Nephron (organoid): ENCODE data around the gene TMEM40.
"Not testable (repeated sequence)": the region's sequence is repeated elsewhere in the genome, so short reads cannot be mapped to it uniquely, and the experiment has no call there.

Experiments
- H3K27ac Mint-ChIP-seq, 3 experiments: 2 replicates each; pipeline ENCODE4 v1.8.0; 2020; ENCODE audit warnings: mixed read lengths in 3 of 3, mild to moderate bottlenecking in 2 of 3, moderate library complexity in 1 of 3
- H3K27me3 Mint-ChIP-seq: 2 replicates; pipeline ENCODE4 v1.8.0; 2021; ENCODE audit warnings: low read depth, mild to moderate bottlenecking, moderate library complexity, mixed read lengths
- H3K36me3 Mint-ChIP-seq: 2 replicates; pipeline ENCODE4 v1.8.0; 2020; ENCODE audit warnings: low read depth, mixed read lengths
- H3K4me1 Mint-ChIP-seq: 2 replicates; pipeline ENCODE4 v1.8.0; 2020; ENCODE audit warnings: mixed read lengths
- H3K4me3 Mint-ChIP-seq, 3 experiments: 2 replicates each; pipeline ENCODE4 v1.8.0; 2020; ENCODE audit warnings: mild to moderate bottlenecking in 3 of 3, mixed read lengths in 3 of 3, moderate library complexity in 2 of 3
- H3K9me3 Mint-ChIP-seq: 2 replicates; pipeline ENCODE4 v1.8.0; 2020; ENCODE audit warnings: mixed read lengths
- TF ChIP-seq, protein P1 (sequence below), 3 experiments: fragments of 200-600 bp; sonication (generic); IDR thresholded peaks; one replicate each; pipeline ENCODE4 v1.5.0; 2021; ENCODE audit warnings: antibody characterized with exemption in 3 of 3; ENCODE audit not compliant: unreplicated experiment in 3 of 3

The TMEM40 gene

DNA sequence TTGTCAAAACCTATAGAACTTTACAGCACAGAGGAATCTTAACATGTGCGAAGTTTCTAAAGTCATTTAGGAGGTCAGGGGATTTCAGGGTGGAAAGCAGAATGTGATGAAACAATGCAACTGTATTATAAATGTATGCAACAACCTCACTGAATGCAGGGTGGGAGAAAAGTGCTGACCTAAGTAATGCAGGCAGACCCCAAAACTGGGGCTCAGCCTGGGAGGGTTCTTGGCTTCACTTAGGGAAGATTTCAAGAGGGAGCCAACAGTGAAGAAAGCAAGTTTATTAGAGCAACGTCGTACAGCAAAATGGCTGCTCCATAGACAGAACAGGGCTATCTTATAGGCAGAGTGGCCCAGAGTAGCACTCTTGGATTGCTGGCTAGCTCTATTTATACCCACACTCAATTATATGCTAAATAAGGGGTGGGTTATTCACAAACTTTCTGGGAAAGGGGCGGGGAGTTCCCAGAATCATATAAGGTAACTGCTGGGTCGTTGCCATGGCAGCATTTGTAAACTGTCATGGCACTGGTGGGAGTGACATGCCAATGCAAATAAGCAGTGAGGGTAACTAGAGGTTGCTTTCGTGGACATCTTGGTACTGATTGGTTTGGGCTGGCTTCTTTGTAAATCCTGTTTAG, 23.2 kb upstream of the TMEM40 start:
- TF ChIP-seq, protein P1, sequence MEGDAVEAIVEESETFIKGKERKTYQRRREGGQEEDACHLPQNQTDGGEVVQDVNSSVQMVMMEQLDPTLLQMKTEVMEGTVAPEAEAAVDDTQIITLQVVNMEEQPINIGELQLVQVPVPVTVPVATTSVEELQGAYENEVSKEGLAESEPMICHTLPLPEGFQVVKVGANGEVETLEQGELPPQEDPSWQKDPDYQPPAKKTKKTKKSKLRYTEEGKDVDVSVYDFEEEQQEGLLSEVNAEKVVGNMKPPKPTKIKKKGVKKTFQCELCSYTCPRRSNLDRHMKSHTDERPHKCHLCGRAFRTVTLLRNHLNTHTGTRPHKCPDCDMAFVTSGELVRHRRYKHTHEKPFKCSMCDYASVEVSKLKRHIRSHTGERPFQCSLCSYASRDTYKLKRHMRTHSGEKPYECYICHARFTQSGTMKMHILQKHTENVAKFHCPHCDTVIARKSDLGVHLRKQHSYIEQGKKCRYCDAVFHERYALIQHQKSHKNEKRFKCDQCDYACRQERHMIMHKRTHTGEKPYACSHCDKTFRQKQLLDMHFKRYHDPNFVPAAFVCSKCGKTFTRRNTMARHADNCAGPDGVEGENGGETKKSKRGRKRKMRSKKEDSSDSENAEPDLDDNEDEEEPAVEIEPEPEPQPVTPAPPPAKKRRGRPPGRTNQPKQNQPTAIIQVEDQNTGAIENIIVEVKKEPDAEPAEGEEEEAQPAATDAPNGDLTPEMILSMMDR (IDR thresholded peaks at IDR 0.05; ENCODE audit: unreplicated experiment in 3 of 3): no peak
- no peaks in the 10 kb centered on the region for H3K36me3 Mint-ChIP-seq
- H3K4me3 Mint-ChIP-seq: no peak overlapping the region
- H3K27me3 Mint-ChIP-seq: peaks cover 9% of the 10 kb centered on the region
- H3K4me1 Mint-ChIP-seq: peaks cover 29% of the 10 kb centered on the region
- H3K27ac Mint-ChIP-seq: peak overlapping the region; percentile 14 to 84 (median 80)
- H3K9me3 Mint-ChIP-seq: no peaks in the 10 kb centered on the region

DNA sequence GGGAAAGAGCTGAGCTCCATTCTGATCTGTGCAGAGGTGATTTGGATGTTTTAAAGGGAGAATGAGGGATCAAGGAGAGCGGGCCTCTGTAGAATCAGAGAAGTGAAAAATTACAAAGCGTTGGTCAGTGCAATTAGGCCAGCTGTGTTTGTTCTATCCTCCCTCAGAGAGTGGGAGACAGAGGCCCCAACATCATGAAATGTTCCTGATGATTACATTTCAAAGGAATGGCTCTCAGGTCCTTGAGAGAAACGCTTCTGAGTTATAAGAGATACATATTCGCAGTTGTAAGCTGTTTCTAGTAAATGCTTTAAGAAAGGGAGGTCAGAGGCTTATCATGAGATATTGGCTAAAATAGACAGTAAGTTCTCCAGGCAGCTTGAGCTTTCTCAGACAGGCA, 21.7 kb upstream of the TMEM40 start:
- H3K9me3 Mint-ChIP-seq: peaks cover 3% of the 10 kb centered on the region
- peaks cover 3% of the 10 kb centered on the region for H3K27me3 Mint-ChIP-seq
- H3K4me3 Mint-ChIP-seq: peak overlapping the region in 1 of 3 experiments; percentile 17
- peaks cover 33% of the 10 kb centered on the region for H3K4me1 Mint-ChIP-seq
- H3K27ac Mint-ChIP-seq: peak overlapping the region; percentile 61 to 84 (median 73)
- H3K36me3 Mint-ChIP-seq: no peaks in the 10 kb centered on the region
- TF ChIP-seq, protein P1 (IDR thresholded peaks at IDR 0.05; ENCODE audit: unreplicated experiment in 3 of 3): no peak

DNA sequence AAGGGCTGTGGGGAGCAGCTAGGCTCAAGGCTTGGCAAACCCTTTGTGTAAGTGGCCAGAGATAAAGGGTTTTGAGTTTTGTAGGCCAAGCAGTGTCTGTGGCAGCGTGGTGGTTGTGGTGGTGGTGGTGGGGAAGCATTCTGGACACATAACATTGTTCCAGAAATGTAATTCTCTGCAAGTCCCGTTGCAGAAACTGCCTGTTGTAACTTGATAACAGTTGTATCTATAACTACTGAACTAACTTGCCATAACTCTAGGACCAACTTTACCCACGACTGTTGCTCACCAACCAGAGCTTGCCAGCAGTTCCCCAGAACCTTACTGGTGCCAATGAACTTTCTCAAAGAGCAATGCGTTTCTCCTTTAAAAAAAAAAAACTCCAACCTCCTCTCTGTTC, 18.1 kb upstream of the TMEM40 start:
- H3K27ac Mint-ChIP-seq: peak overlapping the region in 2 of 3 experiments; percentile 27 to 28
- peaks cover 3% of the 10 kb centered on the region for H3K9me3 Mint-ChIP-seq
- TF ChIP-seq, protein P1 (IDR thresholded peaks at IDR 0.05; ENCODE audit: unreplicated experiment in 3 of 3): no peak
- H3K4me1 Mint-ChIP-seq: peaks cover 37% of the 10 kb centered on the region
- peaks cover 3% of the 10 kb centered on the region for H3K27me3 Mint-ChIP-seq
- H3K4me3 Mint-ChIP-seq: no peak overlapping the region
- no peaks in the 10 kb centered on the region for H3K36me3 Mint-ChIP-seq

DNA sequence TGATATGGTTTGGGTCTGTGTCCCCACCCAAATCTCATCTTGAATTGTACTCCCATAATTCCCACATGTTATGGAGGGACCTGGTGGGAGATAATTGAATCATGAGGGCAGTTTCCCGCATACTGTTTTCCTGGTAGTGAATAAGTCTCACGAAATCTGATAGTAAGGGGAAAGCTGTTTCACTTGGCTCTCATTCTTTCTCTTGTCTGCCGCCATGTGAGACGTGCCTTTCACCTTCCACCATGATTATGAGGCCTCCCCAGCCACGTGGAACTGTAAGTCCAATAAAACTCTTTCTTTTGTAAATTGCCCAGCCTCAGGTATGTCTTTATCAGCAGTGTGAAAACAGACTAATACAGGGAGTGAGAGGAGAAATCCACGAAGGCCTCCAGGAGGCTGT, 16.9 kb upstream of the TMEM40 start:
- not testable (repeated sequence) for H3K36me3 Mint-ChIP-seq, H3K27me3 Mint-ChIP-seq, H3K4me3 Mint-ChIP-seq, H3K27ac Mint-ChIP-seq, H3K9me3 Mint-ChIP-seq
- peaks cover 29% of the 10 kb centered on the region for H3K4me1 Mint-ChIP-seq

DNA sequence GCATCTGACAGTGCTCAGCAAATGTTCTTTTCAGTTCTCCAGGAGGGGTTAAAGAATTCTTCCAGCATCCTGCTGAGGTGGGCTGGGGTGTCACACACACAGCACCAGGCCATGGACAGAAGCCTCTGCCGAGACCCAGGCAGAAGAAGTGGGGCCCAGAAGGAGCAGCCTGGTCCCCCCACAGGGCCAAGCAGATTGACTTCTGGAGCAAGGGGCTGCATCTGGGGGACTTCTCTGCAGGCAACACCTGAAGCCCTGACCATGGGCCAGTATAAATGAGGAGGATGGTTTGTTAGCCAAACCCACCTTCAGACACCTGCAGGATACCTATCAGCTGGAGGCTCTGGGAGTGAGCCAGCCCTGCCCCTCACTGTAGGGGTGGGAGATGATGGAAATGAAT, 16.2 kb upstream of the TMEM40 start:
- Mint-ChIP-seq H3K27ac (no peak overlapping the region), H3K4me1 (peaks cover 22% of the 10 kb centered on the region), H3K9me3 (peaks cover 3% of the 10 kb centered on the region), H3K36me3 (no peaks in the 10 kb centered on the region), H3K27me3 (peaks cover 3% of the 10 kb centered on the region), H3K4me3 (no peak overlapping the region)
- TF ChIP-seq, protein P1 (IDR thresholded peaks at IDR 0.05; ENCODE audit: unreplicated experiment in 3 of 3): no peak

DNA sequence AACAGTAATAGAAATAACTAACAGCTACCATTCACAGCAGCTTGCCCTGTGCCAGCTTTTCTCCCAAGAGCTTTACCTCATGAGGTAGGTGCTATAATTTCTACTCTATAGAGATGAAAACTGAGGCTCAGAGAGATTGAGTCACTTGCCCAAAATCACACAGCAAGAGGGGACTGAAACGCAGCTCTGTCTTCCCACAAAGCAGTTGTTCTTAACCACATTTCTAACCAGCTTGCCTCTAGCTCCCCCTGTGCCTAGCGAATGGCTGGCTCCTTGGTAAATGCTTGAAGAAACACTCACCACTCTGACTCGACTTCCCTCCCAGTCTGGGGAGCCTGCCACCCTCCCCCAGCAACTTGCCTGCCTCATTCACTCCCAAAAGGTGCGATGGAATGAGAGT, 15.6 kb upstream of the TMEM40 start:
- Mint-ChIP-seq H3K27ac (no peak overlapping the region), H3K36me3 (no peaks in the 10 kb centered on the region), H3K4me3 (no peak overlapping the region), H3K9me3 (peaks cover 3% of the 10 kb centered on the region), H3K27me3 (peaks cover 3% of the 10 kb centered on the region), H3K4me1 (peaks cover 22% of the 10 kb centered on the region)
- TF ChIP-seq, protein P1 (IDR thresholded peaks at IDR 0.05; ENCODE audit: unreplicated experiment in 3 of 3): no peak
